Gastroesophageal sphincter (tissue), 4 donors: ENCODE data around the gene TERB2. TPM values are rescaled to one million over a fixed set of nuclear protein-coding genes. Genes with fewer than 3 reads are reported as not detected.

Source experiments
- ATAC-seq: fragments of 150-250 bp; one replicate; pipeline ENCODE4 v1.9.1; 2016; ENCODE audit warnings: mild to moderate bottlenecking, moderate library complexity
- H3K27ac ChIP-seq, 4 donors: fragments of 200-600 bp; sonication (generic) in 3 of 4; 1 replicate in 3 of 4; 2 replicates in 1 of 4; pipeline ENCODE4 v1.5.1; 2016 to 2019
- H3K27me3 ChIP-seq: fragments of 200-600 bp; sonication (generic); one replicate; pipeline ENCODE4 v1.5.1; 2019
- H3K36me3 ChIP-seq, 2 donors: fragments of 200-600 bp; sonication (generic); one replicate each; pipeline ENCODE4 v1.5.1; 2019; ENCODE audit warnings: control low read depth in 1 of 2
- H3K4me1 ChIP-seq, 3 donors: fragments of 200-600 bp; sonication (generic); 1 replicate in 2 of 3; 2 replicates in 1 of 3; pipeline ENCODE4 v1.5.1; 2016 to 2019; ENCODE audit warnings: control low read depth in 2 of 3
- H3K4me3 ChIP-seq, 2 donors: fragments of 200-600 bp; sonication (generic); one replicate each; pipeline ENCODE4 v1.5.1; 2019; ENCODE audit warnings: mild to moderate bottlenecking in 1 of 2, moderate library complexity in 1 of 2
- H3K9me3 ChIP-seq, 3 donors: fragments of 200-600 bp; sonication (generic); one replicate each; pipeline ENCODE4 v1.5.1; 2017 to 2019; ENCODE audit warnings: control low read depth in 2 of 3
- EP300 ChIP-seq: sonication (generic); formaldehyde crosslinking; IDR thresholded peaks from one replicate; pipeline ENCODE4 v1.6.1; 2017; ENCODE audit warnings: antibody characterized with exemption, mild to moderate bottlenecking
- POLR2A ChIP-seq, 2 donors: fragments of 450-650 bp; IDR thresholded peaks; one replicate each; pipeline ENCODE4 v1.6.1; 2017; ENCODE audit warnings: antibody characterized with exemption in 2 of 2, mild to moderate bottlenecking in 2 of 2, moderate library complexity in 1 of 2
- POLR2AphosphoS5 ChIP-seq: sonication (generic); formaldehyde crosslinking; IDR thresholded peaks from one replicate; pipeline ENCODE4 v1.6.1; 2017; ENCODE audit warnings: antibody characterized with exemption
- WGBS, 2 donors: methylation state at CpG; one replicate each; pipeline ENCODE4 v1.1.5; 2018; ENCODE audit warnings: low coverage in 1 of 2; 5-methylcytosine and 5-hydroxymethylcytosine counted together
- small RNA-seq, 4 donors: library from RNA; depleted of rRNA; stranded (forward); fragments of <200 nt; gene quantifications; one replicate each; pipeline ENCODE3, GENCODE V24; 2016
- total RNA-seq, 4 donors: library from RNA; depleted of rRNA; stranded (reverse); fragments of >200 nt; gene quantifications; one replicate each; pipeline ENCODE4 v1.1.0, GENCODE V29; 2016
- TF ChIP-seq, protein P1 (sequence below), 4 experiments: fragments of 200-600 bp in 2 of 4; fragments of 450-650 bp in 2 of 4; sonication (generic) in 1 of 4; IDR thresholded peaks; one replicate each; pipeline ENCODE4 v1.5.1; 2017 to 2019; ENCODE audit warnings: antibody characterized with exemption in 4 of 4, mild to moderate bottlenecking in 2 of 4, moderate library complexity in 2 of 4

The TERB2 gene
- total RNA-seq, 4 donors from 2014 or later: not detected

DNA sequence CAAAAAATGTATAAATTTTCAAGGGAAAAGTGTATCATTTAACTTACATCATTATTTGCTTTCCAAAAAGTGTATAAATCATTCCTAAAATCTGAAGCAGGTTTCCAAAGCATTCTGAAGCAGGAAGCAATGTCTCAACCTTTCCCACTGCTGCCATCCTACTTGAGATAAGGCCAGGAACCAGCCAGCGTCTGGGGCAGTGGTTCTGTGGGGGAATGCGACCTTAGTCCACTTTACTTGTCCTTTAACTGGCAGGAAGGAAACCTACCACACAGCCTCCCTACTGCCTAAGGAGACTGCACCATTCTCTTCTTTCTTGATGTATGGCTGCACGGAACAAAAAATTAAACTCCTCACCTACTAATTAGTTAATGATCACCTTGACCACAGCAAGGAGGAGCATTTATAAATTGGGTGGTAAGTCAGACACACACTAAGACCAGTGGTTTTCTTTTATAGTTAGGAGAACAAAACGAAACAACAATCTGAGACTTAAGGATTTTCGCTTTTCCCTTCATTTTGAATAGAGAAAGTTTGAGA, 70.2 kb downstream of the TERB2 start:
- no peak for TF ChIP-seq POLR2A (IDR thresholded peaks at IDR 0.05)
- TF ChIP-seq, protein P1, sequence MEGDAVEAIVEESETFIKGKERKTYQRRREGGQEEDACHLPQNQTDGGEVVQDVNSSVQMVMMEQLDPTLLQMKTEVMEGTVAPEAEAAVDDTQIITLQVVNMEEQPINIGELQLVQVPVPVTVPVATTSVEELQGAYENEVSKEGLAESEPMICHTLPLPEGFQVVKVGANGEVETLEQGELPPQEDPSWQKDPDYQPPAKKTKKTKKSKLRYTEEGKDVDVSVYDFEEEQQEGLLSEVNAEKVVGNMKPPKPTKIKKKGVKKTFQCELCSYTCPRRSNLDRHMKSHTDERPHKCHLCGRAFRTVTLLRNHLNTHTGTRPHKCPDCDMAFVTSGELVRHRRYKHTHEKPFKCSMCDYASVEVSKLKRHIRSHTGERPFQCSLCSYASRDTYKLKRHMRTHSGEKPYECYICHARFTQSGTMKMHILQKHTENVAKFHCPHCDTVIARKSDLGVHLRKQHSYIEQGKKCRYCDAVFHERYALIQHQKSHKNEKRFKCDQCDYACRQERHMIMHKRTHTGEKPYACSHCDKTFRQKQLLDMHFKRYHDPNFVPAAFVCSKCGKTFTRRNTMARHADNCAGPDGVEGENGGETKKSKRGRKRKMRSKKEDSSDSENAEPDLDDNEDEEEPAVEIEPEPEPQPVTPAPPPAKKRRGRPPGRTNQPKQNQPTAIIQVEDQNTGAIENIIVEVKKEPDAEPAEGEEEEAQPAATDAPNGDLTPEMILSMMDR (IDR thresholded peaks at IDR 0.05): no peak
- TF ChIP-seq POLR2AphosphoS5: no peak
- no peak for TF ChIP-seq EP300
- ATAC-seq: no peak
- no peaks in the 10 kb centered on the region for H3K9me3 ChIP-seq
- peaks cover 0 to 7% of the 10 kb centered on the region in 2 donors for H3K36me3 ChIP-seq
- no peak overlapping the region for H3K4me3 ChIP-seq
- WGBS, 2 donors: 79% methylated on average over 5 of the region's 5 CpGs
- H3K27ac ChIP-seq: no peak overlapping the region
- H3K27me3 ChIP-seq: no peaks in the 10 kb centered on the region
- peaks cover 0 to 20% (median 8%) of the 10 kb centered on the region in 3 donors for H3K4me1 ChIP-seq

DNA sequence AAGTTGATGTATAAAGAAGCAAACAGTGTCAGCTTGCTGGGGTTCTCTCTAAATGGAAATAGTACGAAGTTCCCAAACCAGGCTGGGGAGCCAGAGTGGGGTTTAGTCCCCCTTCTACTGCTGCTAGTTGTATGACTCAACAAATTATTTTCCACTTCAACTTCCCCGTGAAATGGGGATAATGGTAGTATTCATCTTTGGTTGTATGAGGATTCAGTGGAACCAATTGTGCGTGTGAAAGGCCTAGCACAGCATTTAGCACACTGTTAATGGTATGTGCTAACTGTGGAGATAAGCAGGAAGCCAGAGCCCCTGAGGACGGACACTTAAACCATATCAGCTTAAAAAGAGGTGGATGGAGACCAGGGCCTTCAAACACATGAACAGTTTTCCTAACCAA, 70.7 kb downstream of the TERB2 start:
- Histone ChIP-seq H3K9me3 (no peaks in the 10 kb centered on the region), H3K36me3 (peaks cover 0 to 7% of the 10 kb centered on the region in 2 donors), H3K4me3 (no peak overlapping the region), H3K27me3 (no peaks in the 10 kb centered on the region), H3K4me1 (peaks cover 0 to 18% (median 8%) of the 10 kb centered on the region in 3 donors), H3K27ac (no peak overlapping the region)
- 79 to 83% methylated on average over 4 of the region's 4 CpGs for WGBS, 2 donors
- TF ChIP-seq, protein P1 (IDR thresholded peaks at IDR 0.05): no peak
- no peak for TF ChIP-seq POLR2A (IDR thresholded peaks at IDR 0.05)
- no peak for TF ChIP-seq POLR2AphosphoS5
- TF ChIP-seq EP300: no peak
- no peak for ATAC-seq

Small RNAs within 50 kb of the gene (small RNA-seq; reads per million reads assigned to genes)
- gene RNU1-78P (0 reads per million in 4 donors), gene RNU6-1108P (0 reads per million in 4 donors), gene RNU6-1332P (0 reads per million in 4 donors), gene RNU6-966P (0 to 0.27 (median 0) reads per million in 4 donors)

Other genes starting within 250 kb of the TERB2 start
- 1 to 10 TPM in 2 of 4 donors, under 1 TPM in 1, not detected in 1; 0.81 to 1.2 (median 1.1) TPM for gene PATL2, start 245.4 kb upstream of the TERB2 start, total RNA-seq
- 1,000 to 10,000 TPM; 1,151 to 3,314 (median 1,975) TPM for gene B2M, start 245.2 kb upstream of the TERB2 start, total RNA-seq
- gene TRIM69, start 220.2 kb upstream of the TERB2 start, total RNA-seq: 10 to 100 TPM; 22.9 to 31.1 (median 24.3) TPM
- gene SORD, start 66.5 kb downstream of the TERB2 start, total RNA-seq: 1 to 10 TPM; 2.6 to 9.4 (median 7.9) TPM
- 1 to 10 TPM in 1 of 4 donors, under 1 TPM in 3; 0.13 to 1.5 (median 0.54) TPM for gene DUOX2, start 157.5 kb downstream of the TERB2 start, total RNA-seq
- under 1 TPM in 2 of 4 donors, not detected in 2; 0.49 to 0.62 TPM for gene DUOXA2, start 157.6 kb downstream of the TERB2 start, total RNA-seq
- gene DUOXA1, start 173.2 kb downstream of the TERB2 start, total RNA-seq: 1 to 10 TPM in 2 of 4 donors, under 1 TPM in 1, not detected in 1; 0.67 to 1.7 (median 1.7) TPM
- gene DUOX1, start 173.3 kb downstream of the TERB2 start, total RNA-seq: 1 to 10 TPM in 2 of 4 donors, under 1 TPM in 2; 0.08 to 2.7 (median 1.1) TPM
- 1 to 10 TPM; 4.4 to 10.0 (median 7.4) TPM for gene SHF, start 231.3 kb downstream of the TERB2 start, total RNA-seq